SU-DHL-6 (cell line): ENCODE results near the gene B3GLCT.
"Not testable (repeated sequence)": the region's sequence is repeated elsewhere in the genome, so short reads cannot be mapped to it uniquely, and the experiment has no call there.

Source experiments
- H2AFZ ChIP-seq: fragments of 200-600 bp; sonication (generic); 2 replicates; pipeline ENCODE4 v1.6.1; 2014; ENCODE audit warnings: low read depth, mild to moderate bottlenecking, moderate library complexity, mixed read lengths, antibody characterized with exemption, low read length; ENCODE audit not compliant: severe bottlenecking
- H3F3A ChIP-seq: fragments of 200-600 bp; shearing (Covaris generic); 2 replicates; pipeline ENCODE4 v1.6.0; 2016; ENCODE audit warnings: antibody characterized with exemption, mild to moderate bottlenecking; ENCODE audit not compliant: insufficient read depth
- H3K27ac ChIP-seq: fragments of 200-600 bp; sonication (generic); 2 replicates; pipeline ENCODE4 v1.5.1; 2016; ENCODE audit warnings: low read depth, mild to moderate bottlenecking, low read length, moderate library complexity, mixed read lengths
- H3K27me3 ChIP-seq: fragments of 200-600 bp; sonication (generic), shearing (Covaris generic); 2 replicates; pipeline ENCODE4 v1.6.0; 2014; ENCODE audit warnings: mild to moderate bottlenecking, low read length
- H3K36me3 ChIP-seq: fragments of 200-600 bp; sonication (generic); 2 replicates; pipeline ENCODE4 v1.6.1; 2014; ENCODE audit warnings: mild to moderate bottlenecking, low read length, mixed read lengths
- H3K4me2 ChIP-seq: fragments of 300-600, 200-600 bp; shearing (Covaris generic), sonication (generic); 2 replicates; pipeline ENCODE4 v1.6.0; 2014; ENCODE audit warnings: low read length, low read depth, mild to moderate bottlenecking; ENCODE audit not compliant: poor library complexity, severe bottlenecking
- H3K4me3 ChIP-seq: fragments of 200-600 bp; sonication (generic); 2 replicates; pipeline ENCODE4 v1.5.1; 2014; ENCODE audit warnings: antibody characterized with exemption, low read length, mild to moderate bottlenecking, mixed read lengths; ENCODE audit not compliant: insufficient read depth, poor library complexity, severe bottlenecking
- H3K79me2 ChIP-seq: fragments of 200-600 bp; sonication (generic); 2 replicates; pipeline ENCODE4 v1.6.1; 2014; ENCODE audit warnings: mild to moderate bottlenecking, low read length, moderate library complexity; ENCODE audit not compliant: insufficient read depth
- H3K9ac ChIP-seq: fragments of 200-600 bp; sonication (generic); 2 replicates; pipeline ENCODE4 v1.7.0; 2014; ENCODE audit warnings: mild to moderate bottlenecking, low read length
- H3K9me2 ChIP-seq: fragments of 200-600 bp; sonication (generic); replicated peaks from 2 replicates; pipeline ENCODE4 v1.6.1; 2014; ENCODE audit warnings: low read length; ENCODE audit not compliant: insufficient read depth
- H3K9me3 ChIP-seq: fragments of 200-600 bp; sonication (generic); 2 replicates; pipeline ENCODE4 v1.6.1; 2014; ENCODE audit warnings: low read length, mixed read lengths; ENCODE audit not compliant: insufficient read depth
- H4K20me1 ChIP-seq: fragments of 200-600 bp; sonication (generic); 2 replicates; pipeline ENCODE4 v1.6.1; 2014; ENCODE audit warnings: low read depth, mild to moderate bottlenecking, antibody characterized with exemption, low read length, moderate library complexity, mixed read lengths
- CTCF ChIP-seq: fragments of 200-600 bp; sonication (generic); IDR thresholded peaks from one replicate; pipeline ENCODE4 v1.5.1; 2017; ENCODE audit warnings: antibody characterized with exemption, mild to moderate bottlenecking, low read length, moderate library complexity; ENCODE audit not compliant: insufficient read depth, poor library complexity, severe bottlenecking
- EZH2phosphoT487 ChIP-seq: fragments of 200-600 bp; sonication (generic), shearing (Covaris generic); conservative IDR thresholded peaks from 2 replicates; pipeline ENCODE4 v1.6.1; 2018; ENCODE audit warnings: mild to moderate bottlenecking, antibody characterized with exemption, low read length, moderate library complexity, mixed read lengths

Gene B3GLCT

GRCh38 chr13:31331068-31331467 is 131.3 kb downstream of the B3GLCT start:
- Histone ChIP-seq H3K79me2 (no peaks in the 10 kb centered on the region), H3K4me2 (no peak overlapping the region), H4K20me1 (no peaks in the 10 kb centered on the region), H3K36me3 (no peaks in the 10 kb centered on the region), H3K27ac (no peak overlapping the region), H3K27me3 (no peaks in the 10 kb centered on the region), H3K9me3 (no peaks in the 10 kb centered on the region), H3K9me2 (no peaks in the 10 kb centered on the region), H2AFZ (no peak overlapping the region), H3K9ac (no peak overlapping the region), H3K4me3 (no peak overlapping the region), H3F3A (no peaks in the 10 kb centered on the region; the same call in 1 of the 2 replicates)
- TF ChIP-seq CTCF, result no peak
- TF ChIP-seq EZH2phosphoT487, result no peak

GRCh38 chr13:31334547-31334946 is 134.8 kb downstream of the B3GLCT start:
- no peaks in the 10 kb centered on the region for H3F3A ChIP-seq
- TF ChIP-seq CTCF, result no peak
- no peak for TF ChIP-seq EZH2phosphoT487
- H4K20me1 ChIP-seq, result no peaks in the 10 kb centered on the region
- no peaks in the 10 kb centered on the region for H3K9me3 ChIP-seq
- H3K9me2 ChIP-seq, result no peaks in the 10 kb centered on the region
- no peaks in the 10 kb centered on the region for H3K27me3 ChIP-seq
- H3K27ac ChIP-seq, result no peak overlapping the region
- no peaks in the 10 kb centered on the region for H3K79me2 ChIP-seq
- no peak overlapping the region for H2AFZ ChIP-seq
- no peak overlapping the region for H3K9ac ChIP-seq
- no peak overlapping the region for H3K4me3 ChIP-seq
- H3K4me2 ChIP-seq, result no peak overlapping the region
- no peaks in the 10 kb centered on the region for H3K36me3 ChIP-seq

- TF ChIP-seq CTCF (no peak), EZH2phosphoT487 (no peak)
- no peaks in the 10 kb centered on the region for H4K20me1 ChIP-seq
- H3F3A ChIP-seq, result no peaks in the 10 kb centered on the region
- H3K79me2 ChIP-seq, result no peaks in the 10 kb centered on the region
- no peak overlapping the region for H2AFZ ChIP-seq
- no peak overlapping the region for H3K9ac ChIP-seq
- no peak overlapping the region for H3K4me2 ChIP-seq
- H3K4me3 ChIP-seq, result no peak overlapping the region
- no peaks in the 10 kb centered on the region for H3K27me3 ChIP-seq
- no peak overlapping the region for H3K27ac ChIP-seq
- no peaks in the 10 kb centered on the region for H3K36me3 ChIP-seq
- no peaks in the 10 kb centered on the region for H3K9me3 ChIP-seq
- H3K9me2 ChIP-seq, result no peaks in the 10 kb centered on the region
These were observed 135.3 kb downstream of the B3GLCT start for GRCh38 chr13:31334994-31335557.

- not testable (repeated sequence) for H3K27ac ChIP-seq, H3K9me2 ChIP-seq, H3K9ac ChIP-seq, H3K9me3 ChIP-seq, H3K4me3 ChIP-seq, H3F3A ChIP-seq, H3K4me2 ChIP-seq, H3K79me2 ChIP-seq, H2AFZ ChIP-seq, H4K20me1 ChIP-seq, H3K36me3 ChIP-seq, H3K27me3 ChIP-seq
These were observed 139.8 kb downstream of the B3GLCT start for GRCh38 chr13:31339616-31340015.

GRCh38 chr13:31340848-31341247 is 141.1 kb downstream of the B3GLCT start:
- H2AFZ ChIP-seq, H3K9me2 ChIP-seq, H3K36me3 ChIP-seq, H3K27ac ChIP-seq, H4K20me1 ChIP-seq, H3F3A ChIP-seq, H3K27me3 ChIP-seq, H3K4me3 ChIP-seq, H3K9ac ChIP-seq, H3K4me2 ChIP-seq, H3K9me3 ChIP-seq, H3K79me2 ChIP-seq: not testable (repeated sequence)
